ENCODE measurements around the gene ZNF556. TPM values are rescaled to one million over a fixed set of nuclear protein-coding genes. Genes with fewer than 3 reads are reported as not detected.

The ZNF556 gene
- total RNA-seq, 2 donors from 2014 or later: 0.10 TPM; not detected in 1

Other genes starting within 250 kb of the ZNF556 start
- 1 to 10 TPM; 1.3 TPM for gene GNG7, start 164.6 kb upstream of the ZNF556 start, total RNA-seq
- under 1 TPM; 0.32 to 0.55 TPM for gene DIRAS1, start 146.0 kb upstream of the ZNF556 start, total RNA-seq
- 10 to 100 TPM; 28.7 to 37.2 TPM for gene SLC39A3, start 127.3 kb upstream of the ZNF556 start, total RNA-seq
- 10 to 100 TPM; 45.1 to 63.7 TPM for gene SGTA, start 84.1 kb upstream of the ZNF556 start, total RNA-seq
- gene THOP1, start 81.8 kb upstream of the ZNF556 start, total RNA-seq: 100 to 1,000 TPM; 101 to 126 TPM
- 1 to 10 TPM; 4.3 to 4.5 TPM for gene ZNF554, start 47.5 kb upstream of the ZNF556 start, total RNA-seq
- 1 to 10 TPM; 4.6 to 4.8 TPM for gene ZNF555, start 25.9 kb upstream of the ZNF556 start, total RNA-seq
- 1 to 10 TPM; 6.2 to 7.6 TPM for gene ZNF57, start 33.6 kb downstream of the ZNF556 start, total RNA-seq
- gene ZNF77, start 77.6 kb downstream of the ZNF556 start, total RNA-seq: 1 to 10 TPM; 5.4 to 5.5 TPM
- 1 to 10 TPM; 4.5 to 6.0 TPM for gene TLE6, start 110.2 kb downstream of the ZNF556 start, total RNA-seq
- gene TLE2, start 161.9 kb downstream of the ZNF556 start, total RNA-seq: 10 to 100 TPM; 12.4 to 16.5 TPM
- 100 to 1,000 TPM; 286 to 349 TPM for gene TLE5, start 195.2 kb downstream of the ZNF556 start, total RNA-seq
- gene GNA11, start 227.0 kb downstream of the ZNF556 start, total RNA-seq: 1 to 10 TPM; 7.7 to 8.4 TPM

Data from activated T-cell treated with anti-CD3 and anti-CD28 coated beads, Interleukin-2, amount 50 U/mL, for 72 hours (primary cell).